Skeletal muscle tissue (tissue), 4 donors: ENCODE data around the gene PLD5. TPM values are rescaled to one million over a fixed set of nuclear protein-coding genes. Genes with fewer than 3 reads are reported as not detected.
"Not testable (repeated sequence)": the region's sequence is repeated elsewhere in the genome, so short reads cannot be mapped to it uniquely, and the experiment has no call there.

Experiments used
- H3K27ac ChIP-seq: one replicate; pipeline ENCODE4 v1.7.0; 2013; ENCODE audit warnings: mild to moderate bottlenecking, low read depth, low read length, inconsistent platforms
- H3K27me3 ChIP-seq, 3 donors: one replicate each; pipeline ENCODE4 v1.7.0; 2013; ENCODE audit warnings: low read length in 3 of 3; ENCODE audit not compliant: control insufficient read depth in 3 of 3, insufficient read depth in 3 of 3
- H3K36me3 ChIP-seq, 3 donors: one replicate each; pipeline ENCODE4 v1.7.0; 2013; ENCODE audit warnings: low read length in 3 of 3; ENCODE audit not compliant: control insufficient read depth in 3 of 3, insufficient read depth in 3 of 3
- H3K4me1 ChIP-seq, 3 donors: one replicate each; pipeline ENCODE4 v1.7.0; 2013; ENCODE audit warnings: low read length in 3 of 3, mild to moderate bottlenecking in 3 of 3; ENCODE audit not compliant: control insufficient read depth in 3 of 3, insufficient read depth in 3 of 3
- H3K4me3 ChIP-seq, 3 donors: one replicate each; pipeline ENCODE4 v1.7.0; 2013; ENCODE audit warnings: low read length in 3 of 3
- H3K9ac ChIP-seq, 3 donors: one replicate each; pipeline ENCODE4 v1.7.0; 2013; ENCODE audit warnings: low read length in 3 of 3, mild to moderate bottlenecking in 3 of 3, moderate library complexity in 2 of 3, low read depth in 1 of 3
- H3K9me3 ChIP-seq, 3 donors: one replicate each; pipeline ENCODE4 v1.7.0; 2013; ENCODE audit warnings: low read length in 3 of 3; ENCODE audit not compliant: control insufficient read depth in 3 of 3
- total RNA-seq: library from RNA; depleted of rRNA; stranded (reverse); fragments of >200 nt; gene quantifications from one replicate; pipeline ENCODE4 v1.2.3, GENCODE V29; 2014
- donor health status: Osteomylitis.

Gene PLD5
- total RNA-seq, 1 donor from 2014 or later, result 0.52 TPM

DNA sequence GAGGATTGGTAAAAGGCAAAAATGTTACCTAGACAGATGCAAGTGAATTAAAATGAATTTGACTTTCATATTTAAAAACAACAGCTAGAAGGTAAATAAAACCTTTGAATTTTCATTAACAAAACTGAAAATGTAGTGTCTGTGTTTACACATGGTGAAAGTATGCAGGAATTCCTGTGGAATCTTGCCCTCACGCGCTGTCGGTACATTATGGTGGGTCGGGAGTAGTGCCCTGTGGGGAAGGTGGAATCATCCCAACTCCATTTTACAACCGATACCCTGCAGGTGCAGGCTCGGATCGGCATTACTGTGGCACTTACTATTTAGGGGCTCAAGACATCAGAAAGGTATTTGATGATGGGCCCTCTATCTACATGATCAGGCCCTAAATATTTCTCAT is 328.4 kb downstream of the PLD5 start:
- no peaks in the 10 kb centered on the region for H3K36me3 ChIP-seq
- H3K9me3 ChIP-seq, result no peaks in the 10 kb centered on the region
- no peak overlapping the region for H3K27ac ChIP-seq
- no peaks in the 10 kb centered on the region for H3K27me3 ChIP-seq
- H3K4me1 ChIP-seq, result no peaks in the 10 kb centered on the region
- H3K4me3 ChIP-seq, result no peak overlapping the region
- H3K9ac ChIP-seq, result no peak overlapping the region

DNA sequence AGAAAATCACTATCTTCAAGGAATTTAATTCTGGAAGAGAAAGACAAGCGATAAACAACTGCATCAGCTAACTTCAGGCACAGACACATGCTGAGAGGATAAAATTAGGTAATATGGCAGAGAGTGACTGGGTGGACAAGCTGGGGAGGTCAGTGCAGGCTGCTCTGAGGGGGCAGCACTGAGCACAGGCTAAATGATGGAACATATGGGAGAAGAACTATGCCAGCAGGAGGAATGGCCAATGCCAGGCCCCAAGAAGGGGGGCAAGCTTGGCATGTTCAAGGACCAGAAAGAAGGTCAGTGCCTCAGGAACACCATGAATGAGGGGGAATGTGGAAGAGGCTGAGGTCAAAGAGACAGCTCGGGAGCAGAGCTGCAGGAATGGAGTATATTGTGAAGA is 334.9 kb downstream of the PLD5 start:
- no peak overlapping the region for H3K27ac ChIP-seq
- H3K4me1 ChIP-seq, result no peaks in the 10 kb centered on the region
- no peak overlapping the region for H3K4me3 ChIP-seq
- no peaks in the 10 kb centered on the region for H3K27me3 ChIP-seq
- H3K9ac ChIP-seq, result no peak overlapping the region
- H3K9me3 ChIP-seq, result no peaks in the 10 kb centered on the region
- H3K36me3 ChIP-seq, result no peaks in the 10 kb centered on the region

DNA sequence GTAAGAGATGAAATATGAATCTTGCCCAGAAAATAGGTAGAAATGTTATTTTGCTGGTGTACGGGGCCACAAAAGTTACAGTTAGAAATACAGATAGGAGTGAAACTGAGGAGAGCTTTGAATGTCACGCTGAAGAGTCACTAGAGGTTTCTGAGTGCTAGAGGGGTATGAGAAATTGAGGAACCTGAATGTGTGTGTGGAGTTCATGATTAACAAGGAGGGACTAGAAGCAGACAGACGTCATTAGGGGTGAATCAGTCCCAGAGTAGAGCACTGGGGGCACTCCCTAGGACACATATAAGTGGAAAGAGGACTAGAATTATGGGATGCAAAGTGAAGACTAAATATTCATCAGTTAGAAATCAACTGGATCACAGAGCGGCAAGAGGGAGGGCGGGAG is 336.7 kb downstream of the PLD5 start:
- no peaks in the 10 kb centered on the region for H3K9me3 ChIP-seq
- H3K27ac ChIP-seq, result no peak overlapping the region
- H3K36me3 ChIP-seq, result no peaks in the 10 kb centered on the region
- H3K4me1 ChIP-seq, result no peaks in the 10 kb centered on the region
- H3K4me3 ChIP-seq, result no peak overlapping the region
- H3K9ac ChIP-seq, result no peak overlapping the region
- H3K27me3 ChIP-seq, result no peaks in the 10 kb centered on the region

DNA sequence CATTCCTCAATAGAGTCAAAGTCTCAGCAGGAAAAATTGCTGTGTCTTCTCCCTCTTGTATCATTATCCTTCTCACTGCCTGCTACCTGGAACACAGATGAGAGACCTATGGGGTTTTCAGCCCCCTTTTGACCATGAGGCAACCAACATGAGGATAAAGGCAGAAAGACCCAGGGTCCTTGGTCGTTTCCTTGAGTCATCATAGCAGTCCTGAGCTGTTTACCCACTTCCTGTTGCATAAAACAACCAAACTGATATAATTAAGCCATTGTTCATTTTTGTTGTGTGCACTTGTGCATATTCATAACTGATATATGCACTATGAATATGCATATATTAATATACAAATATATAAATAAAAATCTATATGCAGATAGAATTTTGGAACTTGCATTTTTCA is 337.3 kb downstream of the PLD5 start:
- Histone ChIP-seq H3K27ac (no peak overlapping the region), H3K9ac (no peak overlapping the region), H3K36me3 (no peaks in the 10 kb centered on the region), H3K4me1 (no peaks in the 10 kb centered on the region), H3K4me3 (no peak overlapping the region), H3K27me3 (no peaks in the 10 kb centered on the region), H3K9me3 (no peaks in the 10 kb centered on the region)

DNA sequence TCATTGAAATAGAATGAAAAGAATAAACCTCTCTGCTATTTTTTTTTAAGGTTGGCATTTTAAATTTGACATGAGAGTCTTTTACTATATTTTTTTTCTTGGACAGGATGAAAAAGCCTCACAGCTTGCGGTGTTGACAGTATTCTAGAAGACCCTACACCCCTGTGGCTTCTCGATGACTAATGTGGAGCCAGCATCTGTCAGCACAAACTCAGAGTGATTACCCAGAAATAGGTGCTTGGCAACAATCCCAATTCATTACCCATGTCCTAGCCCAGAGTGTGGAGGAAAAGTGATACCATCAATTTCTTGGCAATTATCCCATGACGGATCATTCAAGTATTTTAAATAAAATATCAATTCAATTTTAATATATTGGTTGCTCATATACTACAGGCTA is 338.8 kb downstream of the PLD5 start:
- H3K27me3 ChIP-seq, result no peaks in the 10 kb centered on the region
- H3K4me1 ChIP-seq, result no peaks in the 10 kb centered on the region
- H3K4me3 ChIP-seq, result no peak overlapping the region
- H3K9me3 ChIP-seq, result no peaks in the 10 kb centered on the region
- H3K9ac ChIP-seq, result no peak overlapping the region
- H3K27ac ChIP-seq, result no peak overlapping the region
- H3K36me3 ChIP-seq, result no peaks in the 10 kb centered on the region

DNA sequence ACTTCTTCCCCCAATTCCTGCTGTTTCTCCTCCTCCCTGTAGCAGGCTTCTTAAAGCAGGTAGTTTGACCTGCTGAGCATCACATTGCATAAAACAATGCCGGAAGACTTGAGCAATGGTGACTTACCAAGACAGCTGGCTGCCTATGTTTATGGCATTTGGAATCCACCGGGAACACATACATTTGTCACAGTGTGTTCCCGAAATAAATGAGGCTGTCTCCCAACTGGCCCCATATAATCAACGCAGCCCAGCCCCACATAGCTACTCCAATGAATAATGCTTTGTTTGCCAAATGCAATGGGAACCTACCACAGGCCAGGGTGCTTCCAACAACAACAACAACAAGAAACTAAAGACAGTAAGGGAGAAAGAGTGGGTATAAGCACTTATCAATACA is 339.5 kb downstream of the PLD5 start:
- Histone ChIP-seq H3K4me3 (no peak overlapping the region), H3K9ac (no peak overlapping the region), H3K27me3 (no peaks in the 10 kb centered on the region), H3K36me3 (no peaks in the 10 kb centered on the region), H3K27ac (no peak overlapping the region), H3K9me3 (no peaks in the 10 kb centered on the region), H3K4me1 (no peaks in the 10 kb centered on the region)

DNA sequence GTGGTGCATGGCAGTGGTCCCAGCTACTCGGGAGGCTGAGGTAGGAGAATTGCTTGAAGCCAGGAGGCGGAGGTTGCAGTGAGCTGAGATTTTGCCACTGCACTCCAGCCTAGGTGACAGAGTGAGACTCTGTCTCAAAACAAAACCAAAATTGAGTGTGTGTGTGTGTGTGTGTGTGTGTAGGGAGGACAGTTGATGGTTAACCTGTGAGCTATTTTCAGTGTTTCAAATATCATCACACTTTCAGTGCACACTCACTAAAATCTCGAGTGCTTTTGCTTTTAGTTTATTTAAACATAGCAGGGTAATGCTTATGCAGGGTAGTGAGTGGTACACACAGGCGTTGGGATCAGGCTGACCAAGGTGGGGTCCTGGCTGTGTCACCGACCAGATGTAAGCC is 344.7 kb downstream of the PLD5 start:
- not testable (repeated sequence) for H3K27me3 ChIP-seq, H3K36me3 ChIP-seq, H3K9ac ChIP-seq, H3K27ac ChIP-seq, H3K9me3 ChIP-seq, H3K4me3 ChIP-seq, H3K4me1 ChIP-seq

DNA sequence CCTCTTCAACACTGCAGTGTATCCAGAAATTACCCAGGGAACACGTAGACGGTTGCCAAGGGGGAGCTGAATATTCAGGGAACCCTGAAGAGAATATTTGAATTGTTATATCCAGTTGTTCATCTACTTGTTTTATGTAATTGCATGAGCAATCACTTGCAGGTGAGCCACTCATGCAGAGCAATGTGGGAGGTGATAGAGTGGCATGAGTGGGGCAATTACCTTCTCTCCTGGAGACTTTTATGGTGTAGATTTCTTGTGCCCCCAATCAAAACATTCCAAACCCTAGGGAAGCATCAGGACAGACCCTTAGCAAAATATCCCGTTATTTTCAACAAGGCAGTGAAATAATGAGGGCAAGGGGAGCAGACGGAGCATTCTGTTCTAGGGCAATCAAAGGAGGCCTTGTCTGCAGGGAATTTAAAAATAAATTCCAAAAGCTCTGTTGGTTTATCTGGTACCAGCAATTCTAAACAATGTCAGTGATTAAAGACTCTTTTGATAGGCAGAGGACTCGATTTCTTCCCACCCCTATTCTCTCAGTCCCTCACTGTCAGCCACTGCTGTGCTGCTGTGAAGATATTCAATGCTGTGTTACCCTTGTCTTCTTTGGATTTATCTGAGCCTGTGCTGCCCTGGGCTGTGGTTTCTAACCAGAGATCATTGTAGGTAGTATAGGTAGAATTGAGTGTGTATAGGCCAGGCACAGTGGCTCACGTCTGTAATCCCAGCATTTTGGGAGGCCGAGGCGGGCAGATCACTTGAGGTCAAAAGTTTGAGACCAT is 345.4 kb downstream of the PLD5 start:
- Histone ChIP-seq H3K4me1 (no peaks in the 10 kb centered on the region), H3K27ac (no peak overlapping the region), H3K9me3 (no peaks in the 10 kb centered on the region), H3K4me3 (no peak overlapping the region), H3K36me3 (no peaks in the 10 kb centered on the region), H3K27me3 (no peaks in the 10 kb centered on the region), H3K9ac (no peak overlapping the region)

DNA sequence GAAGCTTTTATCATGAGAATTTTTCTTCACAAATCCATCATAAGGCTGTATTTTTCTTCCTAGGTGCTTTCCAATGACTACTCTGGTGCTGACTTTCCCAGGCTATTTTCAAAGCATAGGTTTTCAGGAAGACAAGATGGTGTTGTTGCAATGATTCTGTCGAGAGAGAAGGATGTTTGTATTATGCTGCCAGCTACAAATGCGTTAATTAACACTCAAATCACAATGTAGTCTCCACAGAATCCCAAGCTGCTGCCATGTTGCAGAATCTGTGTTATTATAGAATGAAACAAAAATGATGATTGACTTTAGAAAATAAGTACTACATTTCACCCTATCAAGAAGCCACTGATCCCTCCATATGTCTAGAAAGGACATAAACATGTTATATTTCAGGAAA is 346.1 kb downstream of the PLD5 start:
- H3K27ac ChIP-seq, result no peak overlapping the region
- H3K4me1 ChIP-seq, result no peaks in the 10 kb centered on the region
- no peaks in the 10 kb centered on the region for H3K27me3 ChIP-seq
- H3K36me3 ChIP-seq, result no peaks in the 10 kb centered on the region
- H3K4me3 ChIP-seq, result no peak overlapping the region
- no peak overlapping the region for H3K9ac ChIP-seq
- H3K9me3 ChIP-seq, result no peaks in the 10 kb centered on the region

DNA sequence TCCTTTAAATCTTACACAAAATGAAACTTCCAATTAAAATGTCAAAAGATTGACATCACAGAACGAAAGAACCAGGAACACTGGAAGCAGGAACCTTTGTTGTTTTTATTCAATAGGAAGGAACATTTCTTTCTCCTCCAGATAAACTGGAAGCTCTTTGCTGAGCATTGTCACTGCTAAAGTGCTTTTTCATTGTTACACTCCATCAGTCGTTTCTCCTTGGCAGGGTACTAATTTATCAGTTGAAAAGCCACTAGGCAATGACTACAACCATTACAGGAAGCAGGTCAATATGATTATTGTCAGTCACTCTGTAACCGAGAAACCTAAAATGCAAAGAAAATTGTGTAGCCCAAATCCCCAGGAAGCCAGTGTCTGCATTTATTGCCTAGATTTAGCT is 362.4 kb downstream of the PLD5 start:
- Histone ChIP-seq H3K9ac (no peak overlapping the region), H3K36me3 (no peaks in the 10 kb centered on the region), H3K27me3 (no peaks in the 10 kb centered on the region), H3K4me3 (no peak overlapping the region), H3K9me3 (no peaks in the 10 kb centered on the region), H3K27ac (no peak overlapping the region), H3K4me1 (no peaks in the 10 kb centered on the region)
